Lower leg skin (tissue), 3 donors: ENCODE data around the gene OLFM2.

Experiments
- CTCF ChIP-seq, 3 donors: fragments of 450-650 bp; IDR thresholded peaks; one replicate each; pipeline ENCODE4 v1.5.1; 2016; ENCODE audit warnings: antibody characterized with exemption in 3 of 3, mild to moderate bottlenecking in 3 of 3, moderate library complexity in 2 of 3
- POLR2A ChIP-seq, 2 donors: fragments of 450-650 bp; IDR thresholded peaks; one replicate each; pipeline ENCODE4 v1.6.1; 2016 to 2017; ENCODE audit warnings: antibody characterized with exemption in 2 of 2, mild to moderate bottlenecking in 1 of 2, moderate library complexity in 1 of 2

DNA sequence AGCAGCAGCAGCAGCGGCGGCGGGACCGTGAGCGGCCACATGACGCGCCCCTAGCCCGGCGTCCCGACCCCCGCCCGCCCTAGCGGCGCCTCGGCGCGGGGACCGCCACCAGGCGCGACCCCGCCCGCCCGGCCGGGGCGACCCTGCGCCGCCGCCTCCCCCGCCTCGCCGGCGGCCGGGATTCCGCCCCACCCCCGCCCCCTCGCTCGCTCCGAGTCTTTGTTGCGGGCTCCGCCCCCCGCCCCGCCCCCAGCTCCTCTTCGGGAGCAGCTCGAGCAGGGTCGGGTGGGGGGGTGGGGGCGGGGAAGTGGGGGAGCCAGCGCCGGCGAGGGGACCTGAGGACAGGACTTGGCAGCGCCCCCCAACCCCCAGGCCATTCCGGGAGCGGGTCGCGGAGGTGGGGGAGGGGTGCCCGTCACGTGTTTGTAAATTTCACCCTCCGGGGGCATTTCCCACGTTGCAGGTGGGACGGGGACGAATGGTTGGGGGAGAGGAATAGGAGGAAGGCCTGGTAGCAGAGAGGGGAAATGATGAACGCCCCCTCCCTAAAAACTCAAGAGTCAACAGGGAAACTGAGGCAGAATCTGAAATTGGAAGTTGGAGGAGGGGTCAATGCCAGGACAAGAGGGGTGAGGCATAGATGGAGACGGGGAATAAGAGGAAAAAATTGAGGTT lies at the start of gene OLFM2:
- TF ChIP-seq CTCF (IDR thresholded peaks at IDR 0.05) (no peak), POLR2A (IDR thresholded peaks at IDR 0.05) (no peak)
